Activated effector memory CD4-positive, alpha-beta T cell treated with anti-CD3 and anti-CD28 coated beads, Interleukin-2, amount 50 U/mL, for 16 hours (primary cell): Measurements from ENCODE around the gene NDP.
"Not testable (repeated sequence)": the region's sequence is repeated elsewhere in the genome, so short reads cannot be mapped to it uniquely, and the experiment has no call there.

Experiments used
- DNase-seq: peaks from one replicate; pipeline ENCODE4 v3.0.0-alpha.2; 2020

NDP gene

GRCh38 chrX:43969504-43970501 is 3.4 kb downstream of the NDP start:
- DNase-seq = no peak

- DNase-seq = no peak
These were observed 4.8 kb downstream of the NDP start for GRCh38 chrX:43968359-43968781.

GRCh38 chrX:43964936-43965335 is 8.3 kb downstream of the NDP start:
- no peak for DNase-seq

GRCh38 chrX:43963726-43964125 is 9.5 kb downstream of the NDP start:
- DNase-seq = no peak

- no peak for DNase-seq
These were observed 10.6 kb downstream of the NDP start for GRCh38 chrX:43962636-43963035.

GRCh38 chrX:43961699-43962098 is 11.5 kb downstream of the NDP start:
- DNase-seq = no peak

GRCh38 chrX:43958529-43958928 is 14.7 kb downstream of the NDP start:
- DNase-seq = no peak

- DNase-seq = no peak
These were observed 17.2 kb downstream of the NDP start for GRCh38 chrX:43956034-43956433.

GRCh38 chrX:43953218-43953617 is 20.0 kb downstream of the NDP start:
- no peak for DNase-seq

GRCh38 chrX:43949669-43950068 is 23.5 kb downstream of the NDP start:
- DNase-seq = peak; percentile 69

GRCh38 chrX:43940816-43941474 is 32.2 kb downstream of the NDP start:
- no peak for DNase-seq

GRCh38 chrX:43939187-43939926 is 33.8 kb downstream of the NDP start:
- no peak for DNase-seq

GRCh38 chrX:43922032-43922431 is 51.2 kb downstream of the NDP start:
- DNase-seq = not testable (repeated sequence)

GRCh38 chrX:43910772-43911171 is 62.4 kb downstream of the NDP start:
- DNase-seq = not testable (repeated sequence)

- no peak for DNase-seq
These were observed 63.2 kb downstream of the NDP start for GRCh38 chrX:43910012-43910411.

- no peak for DNase-seq
These were observed 64.0 kb downstream of the NDP start for GRCh38 chrX:43909141-43909540.

- DNase-seq = no peak
These were observed 73.0 kb downstream of the NDP start for GRCh38 chrX:43899878-43900815.
